Measurements from ENCODE around the gene MRM2.

The MRM2 gene

DNA sequence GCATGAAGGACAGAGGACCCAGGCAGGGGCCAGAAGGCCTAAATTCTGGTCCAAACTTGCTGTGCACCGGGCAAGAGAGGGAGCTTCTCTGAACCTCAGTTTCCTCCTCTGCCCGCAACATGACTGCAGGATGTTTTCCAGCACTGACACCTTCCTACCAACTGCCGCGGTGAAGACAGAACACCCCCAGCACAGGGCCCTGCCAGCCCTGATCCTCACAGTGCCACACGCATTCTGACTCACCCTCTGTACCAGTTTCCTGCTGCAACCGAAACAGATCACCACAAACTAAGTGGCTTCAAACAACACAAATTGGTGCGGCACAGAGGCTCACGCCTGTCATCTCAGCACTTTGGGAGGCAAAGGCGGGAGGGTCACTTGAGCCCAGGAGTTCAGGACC, 27.4 kb downstream of the MRM2 start:
- Mint-ChIP-seq H3K27ac (no peak overlapping the region), H3K4me3 (no peak overlapping the region), H3K27me3 (no peaks in the 10 kb centered on the region), H3K4me1 (peaks cover 13% of the 10 kb centered on the region), H3K9me3 (no peaks in the 10 kb centered on the region), H3K36me3 (ENCODE audit: low read depth) (peaks cover 35% of the 10 kb centered on the region)
- DNase-seq, result no peak
- peak; percentile 50 for ATAC-seq

- ATAC-seq (no peak), DNase-seq (no peak)
- Mint-ChIP-seq H3K27ac (no peak overlapping the region), H3K36me3 (ENCODE audit: low read depth) (peaks cover 38% of the 10 kb centered on the region), H3K27me3 (no peaks in the 10 kb centered on the region), H3K4me3 (no peak overlapping the region), H3K4me1 (peaks cover 19% of the 10 kb centered on the region), H3K9me3 (no peaks in the 10 kb centered on the region)
These were observed 28.3 kb downstream of the MRM2 start for GRCh38 chr7:2213551-2214215.

DNA sequence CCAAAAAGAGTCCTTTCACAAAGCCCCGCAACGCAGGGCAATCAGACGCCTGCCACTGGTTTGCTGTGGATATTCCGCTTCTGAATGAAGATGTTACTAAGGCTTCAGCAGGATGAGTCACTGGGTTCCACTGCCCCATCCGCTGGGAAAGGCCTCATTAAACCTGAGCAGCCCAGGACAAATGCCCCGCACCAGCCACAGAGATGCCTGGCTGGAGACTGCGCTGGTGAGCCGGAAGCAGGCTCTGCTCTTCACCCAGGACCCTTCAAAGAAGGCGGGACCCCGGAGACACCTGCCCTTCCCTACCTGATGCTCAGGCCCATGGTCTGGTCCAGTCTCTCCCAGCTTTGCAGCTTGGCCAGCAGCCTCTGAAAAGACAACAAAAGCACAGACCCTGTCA, 29.1 kb downstream of the MRM2 start:
- Mint-ChIP-seq H3K27ac (no peak overlapping the region), H3K9me3 (no peaks in the 10 kb centered on the region), H3K27me3 (no peaks in the 10 kb centered on the region), H3K36me3 (ENCODE audit: low read depth) (peaks cover 43% of the 10 kb centered on the region), H3K4me3 (no peak overlapping the region), H3K4me1 (peaks cover 19% of the 10 kb centered on the region)
- ATAC-seq, result no peak
- DNase-seq, result no peak

GRCh38 chr7:2211926-2212325, 30.1 kb downstream of the MRM2 start:
- no peaks in the 10 kb centered on the region for H3K9me3 Mint-ChIP-seq
- H3K4me3 Mint-ChIP-seq, result no peak overlapping the region
- no peak overlapping the region for H3K27ac Mint-ChIP-seq
- H3K27me3 Mint-ChIP-seq, result no peaks in the 10 kb centered on the region
- peaks cover 42% of the 10 kb centered on the region for H3K36me3 Mint-ChIP-seq (ENCODE audit: low read depth)
- ATAC-seq (no peak), DNase-seq (no peak)
- peaks cover 19% of the 10 kb centered on the region for H3K4me1 Mint-ChIP-seq

- Mint-ChIP-seq H3K9me3 (no peaks in the 10 kb centered on the region), H3K36me3 (ENCODE audit: low read depth) (peaks cover 41% of the 10 kb centered on the region), H3K27me3 (no peaks in the 10 kb centered on the region), H3K4me1 (peaks cover 19% of the 10 kb centered on the region), H3K4me3 (no peak overlapping the region), H3K27ac (no peak overlapping the region)
- DNase-seq (no peak), ATAC-seq (no peak)
These were observed 30.6 kb downstream of the MRM2 start for GRCh38 chr7:2211259-2211880.

- no peaks in the 10 kb centered on the region for H3K9me3 Mint-ChIP-seq
- no peak for ATAC-seq
- H3K4me3 Mint-ChIP-seq, result no peak overlapping the region
- H3K36me3 Mint-ChIP-seq (ENCODE audit: low read depth), result peaks cover 35% of the 10 kb centered on the region
- H3K4me1 Mint-ChIP-seq, result peaks cover 18% of the 10 kb centered on the region
- no peak for DNase-seq
- H3K27ac Mint-ChIP-seq, result no peak overlapping the region
- no peaks in the 10 kb centered on the region for H3K27me3 Mint-ChIP-seq
These were observed 31.3 kb downstream of the MRM2 start for GRCh38 chr7:2210551-2211258.

- no peaks in the 10 kb centered on the region for H3K9me3 Mint-ChIP-seq
- H3K27me3 Mint-ChIP-seq, result no peaks in the 10 kb centered on the region
- H3K36me3 Mint-ChIP-seq (ENCODE audit: low read depth), result peaks cover 31% of the 10 kb centered on the region
- DNase-seq, result no peak
- H3K4me3 Mint-ChIP-seq, result no peak overlapping the region
- peaks cover 14% of the 10 kb centered on the region for H3K4me1 Mint-ChIP-seq
- no peak for ATAC-seq
- peak overlapping the region; percentile 61 for H3K27ac Mint-ChIP-seq
These were observed 32.1 kb downstream of the MRM2 start for GRCh38 chr7:2209961-2210323.

- no peak overlapping the region for H3K4me3 Mint-ChIP-seq
- ATAC-seq (peak; percentile 67), DNase-seq (peak; percentile 51)
- H3K9me3 Mint-ChIP-seq, result no peaks in the 10 kb centered on the region
- no peaks in the 10 kb centered on the region for H3K27me3 Mint-ChIP-seq
- peak overlapping the region; percentile 61 for H3K27ac Mint-ChIP-seq
- peaks cover 28% of the 10 kb centered on the region for H3K36me3 Mint-ChIP-seq (ENCODE audit: low read depth)
- peaks cover 14% of the 10 kb centered on the region for H3K4me1 Mint-ChIP-seq
These were observed 32.7 kb downstream of the MRM2 start for GRCh38 chr7:2209146-2209960.

DNA sequence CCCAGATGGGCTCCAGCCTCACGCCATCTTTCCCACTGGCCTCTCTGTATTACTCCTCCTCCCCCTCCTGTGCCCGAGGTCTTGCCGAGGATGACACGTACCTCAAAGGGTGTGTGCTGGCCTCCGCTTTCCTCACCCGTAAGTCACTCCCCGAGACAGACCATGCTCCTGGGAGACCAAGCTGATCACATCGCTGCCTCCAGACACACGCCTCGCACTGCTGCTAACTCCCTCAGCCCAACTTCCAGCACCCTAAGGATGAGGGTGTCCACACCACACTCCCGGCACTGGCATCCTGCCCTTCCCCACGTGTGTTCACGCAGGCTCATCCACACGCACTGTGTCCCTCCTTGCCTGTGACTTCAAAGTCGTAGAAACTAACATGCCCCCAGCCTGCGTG, 33.3 kb downstream of the MRM2 start:
- DNase-seq (no peak), ATAC-seq (no peak)
- no peaks in the 10 kb centered on the region for H3K27me3 Mint-ChIP-seq
- H3K4me3 Mint-ChIP-seq, result no peak overlapping the region
- H3K4me1 Mint-ChIP-seq, result peaks cover 12% of the 10 kb centered on the region
- peaks cover 24% of the 10 kb centered on the region for H3K36me3 Mint-ChIP-seq (ENCODE audit: low read depth)
- no peak overlapping the region for H3K27ac Mint-ChIP-seq
- no peaks in the 10 kb centered on the region for H3K9me3 Mint-ChIP-seq

GRCh38 chr7:2205036-2205780, 36.8 kb downstream of the MRM2 start:
- Mint-ChIP-seq H3K27me3 (no peaks in the 10 kb centered on the region), H3K27ac (no peak overlapping the region), H3K4me1 (peaks cover 12% of the 10 kb centered on the region), H3K36me3 (ENCODE audit: low read depth) (peaks cover 13% of the 10 kb centered on the region), H3K9me3 (no peaks in the 10 kb centered on the region), H3K4me3 (no peak overlapping the region)
- ATAC-seq, result no peak
- no peak for DNase-seq

DNA sequence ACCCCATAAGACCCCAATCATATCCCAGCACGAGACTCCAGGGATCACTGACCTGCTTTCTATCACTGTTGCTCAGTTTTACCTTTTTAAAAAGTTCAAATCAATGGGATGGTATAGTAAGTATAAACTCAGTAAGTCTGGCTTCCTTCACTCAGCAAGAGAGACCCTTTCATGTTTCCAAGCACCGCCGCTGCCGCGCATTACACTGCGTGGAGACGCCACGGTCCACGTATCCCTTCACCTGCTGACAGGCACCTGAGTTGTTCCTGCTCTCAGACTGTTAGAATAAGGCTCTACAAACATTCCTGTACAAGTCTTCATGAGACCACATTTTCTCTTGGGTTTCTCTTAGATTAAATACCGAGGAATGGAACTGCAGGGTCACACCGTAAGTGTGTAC, 37.6 kb downstream of the MRM2 start:
- peaks cover 4% of the 10 kb centered on the region for H3K4me1 Mint-ChIP-seq
- H3K27me3 Mint-ChIP-seq, result no peaks in the 10 kb centered on the region
- H3K36me3 Mint-ChIP-seq (ENCODE audit: low read depth), result peaks cover 13% of the 10 kb centered on the region
- DNase-seq, result no peak
- no peak for ATAC-seq
- no peak overlapping the region for H3K27ac Mint-ChIP-seq
- H3K9me3 Mint-ChIP-seq, result no peaks in the 10 kb centered on the region
- no peak overlapping the region for H3K4me3 Mint-ChIP-seq

DNA sequence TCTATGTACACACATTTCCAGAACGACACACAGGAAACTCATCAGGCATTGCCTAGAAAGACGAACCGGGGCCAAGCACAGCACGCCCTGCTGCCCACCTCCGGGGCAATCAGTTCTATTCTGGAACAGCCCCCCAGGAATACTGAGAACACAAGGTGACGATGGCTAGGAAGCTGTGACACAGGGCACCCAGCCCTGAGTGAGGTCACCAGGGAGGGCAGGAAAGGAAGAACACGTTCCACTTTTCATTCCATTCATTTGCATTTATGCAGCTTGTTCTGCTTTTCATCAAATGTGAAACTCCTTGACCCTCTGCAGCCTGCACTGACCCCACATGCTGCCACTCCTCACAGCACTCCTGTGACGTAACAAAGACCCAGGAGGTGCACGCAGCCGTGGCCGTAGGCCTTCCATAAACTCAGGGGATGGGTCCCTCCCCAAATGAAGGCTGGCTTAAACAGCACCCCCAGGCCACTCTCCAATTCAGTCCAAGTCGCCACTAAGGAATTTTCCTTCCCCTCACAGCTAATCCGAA, 38.2 kb downstream of the MRM2 start:
- peaks cover 11% of the 10 kb centered on the region for H3K36me3 Mint-ChIP-seq (ENCODE audit: low read depth)
- no peak overlapping the region for H3K4me3 Mint-ChIP-seq
- no peak for ATAC-seq

GRCh38 chr7:2202901-2203765, 38.9 kb downstream of the MRM2 start:
- Mint-ChIP-seq H3K9me3 (no peaks in the 10 kb centered on the region), H3K27ac (no peak overlapping the region), H3K4me1 (no peaks in the 10 kb centered on the region), H3K4me3 (no peak overlapping the region), H3K36me3 (ENCODE audit: low read depth) (peaks cover 7% of the 10 kb centered on the region), H3K27me3 (no peaks in the 10 kb centered on the region)
- no peak for DNase-seq
- no peak for ATAC-seq

More for the DNA sequence above, 38.2 kb downstream of the MRM2 start:
- Mint-ChIP-seq H3K27me3 (no peaks in the 10 kb centered on the region), H3K9me3 (no peaks in the 10 kb centered on the region), H3K27ac (no peak overlapping the region), H3K4me1 (peaks cover under 1% of the 10 kb centered on the region)
- DNase-seq, result no peak
